ENCODE data around the gene TP53BP2. TPM values are rescaled to one million over a fixed set of nuclear protein-coding genes. Genes with fewer than 3 reads are reported as not detected.
"Not testable (repeated sequence)": the region's sequence is repeated elsewhere in the genome, so short reads cannot be mapped to it uniquely, and the experiment has no call there.

The TP53BP2 gene
- total and polyA plus RNA-seq, 8 donors: 51.8 to 58.6 (median 55.9) TPM

- H3K27me3 ChIP-seq: no peaks in the 10 kb centered on the region
- H3K27ac ChIP-seq: no peak overlapping the region
- intact Hi-C loops (cut with DNase I): no loop called here
- H3K9me3 ChIP-seq: no peaks in the 10 kb centered on the region
- ATAC-seq (peak; percentile 41), DNase-seq (peak in 1 of 4 donors; percentile 24)
- TF ChIP-seq CTCF (IDR thresholded peaks at IDR 0.05): no peak
- no peaks in the 10 kb centered on the region for H3K36me3 ChIP-seq
- peaks cover 0 to 7% of the 10 kb centered on the region in 2 donors for H3K4me1 ChIP-seq
- H3K4me3 ChIP-seq: no peak overlapping the region
Measured at GRCh38 chr1:223872308-223872901, 26.7 kb upstream of the TP53BP2 start.

- Histone ChIP-seq H3K27me3 (no peaks in the 10 kb centered on the region), H3K36me3 (no peaks in the 10 kb centered on the region), H3K9me3 (no peaks in the 10 kb centered on the region), H3K27ac (peak overlapping the region in 1 of 2 donors; percentile 57), H3K4me1 (peaks cover 0 to 7% of the 10 kb centered on the region in 2 donors), H3K4me3 (no peak overlapping the region)
- DNase-seq (peak in 1 of 4 donors; percentile 75), ATAC-seq (peak; percentile 93)
- intact Hi-C loops (cut with DNase I): no loop called here
- no peak for TF ChIP-seq CTCF (IDR thresholded peaks at IDR 0.05)
Measured at GRCh38 chr1:223870617-223871574, 25.1 kb upstream of the TP53BP2 start.

GRCh38 chr1:223864599-223865368 is 19.0 kb upstream of the TP53BP2 start:
- H3K27ac ChIP-seq; ATAC-seq; H3K4me3 ChIP-seq; intact Hi-C loops (cut with DNase I); H3K4me1 ChIP-seq; H3K36me3 ChIP-seq; H3K27me3 ChIP-seq; DNase-seq; H3K9me3 ChIP-seq: not testable (repeated sequence)

GRCh38 chr1:223864084-223864483 is 18.3 kb upstream of the TP53BP2 start:
- no peaks in the 10 kb centered on the region for H3K36me3 ChIP-seq
- intact Hi-C loops (cut with DNase I): no loop called here
- H3K4me3 ChIP-seq: no peak overlapping the region
- ATAC-seq (no peak), DNase-seq (no peak)
- H3K9me3 ChIP-seq: no peaks in the 10 kb centered on the region
- H3K4me1 ChIP-seq: no peaks in the 10 kb centered on the region
- H3K27ac ChIP-seq: no peak overlapping the region
- TF ChIP-seq CTCF (IDR thresholded peaks at IDR 0.05): no peak
- no peaks in the 10 kb centered on the region for H3K27me3 ChIP-seq

GRCh38 chr1:223861904-223862303 is 16.2 kb upstream of the TP53BP2 start:
- no peak for ATAC-seq

More at GRCh38 chr1:223861904-223862303, 16.2 kb upstream of the TP53BP2 start:
- no peak for TF ChIP-seq CTCF (IDR thresholded peaks at IDR 0.05)
- Histone ChIP-seq H3K9me3 (no peaks in the 10 kb centered on the region), H3K27me3 (no peaks in the 10 kb centered on the region), H3K27ac (no peak overlapping the region), H3K4me3 (no peak overlapping the region), H3K36me3 (no peaks in the 10 kb centered on the region), H3K4me1 (no peaks in the 10 kb centered on the region)
- no peak for DNase-seq
- intact Hi-C loops (cut with DNase I): no loop called here
